Esophagus squamous epithelium (tissue), 5 donors: ENCODE data around the gene COL18A1. TPM values are rescaled to one million over a fixed set of nuclear protein-coding genes. Genes with fewer than 3 reads are reported as not detected.

ENCODE experiments used
- DNase-seq: peaks from one replicate; lab custom pipeline; 2025; lab: John Stamatoyannopoulos, UW
- H3K27ac ChIP-seq, 4 donors: fragments of 200-600 bp; sonication (generic); one replicate each; pipeline ENCODE4 v1.5.1; 2016 to 2019; ENCODE audit warnings: mild to moderate bottlenecking in 1 of 4
- H3K27me3 ChIP-seq, 4 donors: fragments of 200-600 bp; sonication (generic); 1 replicate in 3 of 4; 2 replicates in 1 of 4; pipeline versions ENCODE4 v1.5.1 to v1.6.0; 2017 to 2021; ENCODE audit warnings: antibody characterized with exemption in 1 of 4
- H3K36me3 ChIP-seq, 3 donors: fragments of 200-600 bp; sonication (generic); one replicate each; pipeline ENCODE4 v1.5.1; 2016 to 2019
- H3K4me1 ChIP-seq, 3 donors: fragments of 200-600 bp; sonication (generic); one replicate each; pipeline ENCODE4 v1.5.1; 2017 to 2019
- H3K4me3 ChIP-seq, 4 donors: fragments of 200-600 bp; sonication (generic); 1 replicate in 3 of 4; 2 replicates in 1 of 4; pipeline ENCODE4 v1.5.1; 2016 to 2019; ENCODE audit warnings: mild to moderate bottlenecking in 2 of 4, moderate library complexity in 1 of 4
- H3K9me3 ChIP-seq, 3 donors: fragments of 200-600 bp; sonication (generic); one replicate each; pipeline ENCODE4 v1.5.1; 2016 to 2019
- POLR2A ChIP-seq, 4 donors: fragments of 450-650 bp; IDR thresholded peaks; one replicate each; pipeline ENCODE4 v1.6.1; 2017; ENCODE audit warnings: antibody characterized with exemption in 4 of 4, mild to moderate bottlenecking in 4 of 4, moderate library complexity in 3 of 4
- WGBS, 2 donors: methylation state at CpG; one replicate each; pipeline ENCODE4 v1.1.5; 2018; 5-methylcytosine and 5-hydroxymethylcytosine counted together
- intact Hi-C: fragments of 100-400 bp; cut with DNase I; formaldehyde crosslinking; loops from one replicate; pipeline ENCODE4 v1.15.0; 2022
- total RNA-seq, 4 donors: library from RNA; depleted of rRNA; stranded (reverse); fragments of >200 nt; gene quantifications; one replicate each; pipeline ENCODE4 v1.1.0, GENCODE V29; 2016
- TF ChIP-seq, protein P1 (sequence below), 6 experiments: fragments of 450-650 bp in 4 of 6; fragments of 200-600 bp in 2 of 6; sonication (generic) in 2 of 6; IDR thresholded peaks; one replicate each; pipeline ENCODE4 v1.5.1; 2016 to 2019; ENCODE audit warnings: antibody characterized with exemption in 6 of 6, mild to moderate bottlenecking in 4 of 6, moderate library complexity in 4 of 6
- donor health status: DM: yes; HTN: yes; CAD: no.

The COL18A1 gene
- total RNA-seq, 4 donors from 2014 or later: 38.9 to 69.0 (median 52.5) TPM

DNA sequence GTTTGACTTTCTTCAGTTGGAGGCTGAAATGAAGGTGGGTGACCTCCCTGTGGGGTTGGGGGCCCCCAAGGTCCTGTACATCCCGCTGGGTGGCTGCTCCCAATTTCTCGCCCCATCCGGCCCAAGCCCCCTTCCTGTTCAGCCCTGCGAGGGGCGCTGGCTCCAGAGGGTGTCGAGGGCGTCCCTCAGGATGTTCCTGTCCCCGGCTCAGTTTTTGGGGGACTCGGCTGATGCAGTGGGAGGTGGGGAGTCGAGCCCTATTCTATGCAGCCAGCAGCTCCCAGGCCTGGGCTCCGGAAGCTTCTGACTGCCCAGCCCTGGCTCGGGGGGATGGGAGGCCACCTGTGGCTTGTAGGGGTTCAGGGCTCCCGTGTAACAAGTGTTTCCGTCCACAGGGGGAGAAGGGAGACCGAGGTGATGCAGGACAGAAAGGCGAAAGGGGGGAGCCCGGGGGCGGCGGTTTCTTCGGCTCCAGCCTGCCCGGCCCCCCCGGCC is 99.1 kb downstream of the COL18A1 start:
- no peaks in the 10 kb centered on the region for H3K9me3 ChIP-seq
- no peaks in the 10 kb centered on the region for H3K27me3 ChIP-seq
- intact Hi-C loops: no loop called here
- H3K36me3 ChIP-seq: peaks cover 0 to 44% (median 0%) of the 10 kb centered on the region in 3 donors
- no peak overlapping the region for H3K27ac ChIP-seq
- H3K4me1 ChIP-seq: no peaks in the 10 kb centered on the region
- H3K4me3 ChIP-seq: no peak overlapping the region
- TF ChIP-seq, protein P1, sequence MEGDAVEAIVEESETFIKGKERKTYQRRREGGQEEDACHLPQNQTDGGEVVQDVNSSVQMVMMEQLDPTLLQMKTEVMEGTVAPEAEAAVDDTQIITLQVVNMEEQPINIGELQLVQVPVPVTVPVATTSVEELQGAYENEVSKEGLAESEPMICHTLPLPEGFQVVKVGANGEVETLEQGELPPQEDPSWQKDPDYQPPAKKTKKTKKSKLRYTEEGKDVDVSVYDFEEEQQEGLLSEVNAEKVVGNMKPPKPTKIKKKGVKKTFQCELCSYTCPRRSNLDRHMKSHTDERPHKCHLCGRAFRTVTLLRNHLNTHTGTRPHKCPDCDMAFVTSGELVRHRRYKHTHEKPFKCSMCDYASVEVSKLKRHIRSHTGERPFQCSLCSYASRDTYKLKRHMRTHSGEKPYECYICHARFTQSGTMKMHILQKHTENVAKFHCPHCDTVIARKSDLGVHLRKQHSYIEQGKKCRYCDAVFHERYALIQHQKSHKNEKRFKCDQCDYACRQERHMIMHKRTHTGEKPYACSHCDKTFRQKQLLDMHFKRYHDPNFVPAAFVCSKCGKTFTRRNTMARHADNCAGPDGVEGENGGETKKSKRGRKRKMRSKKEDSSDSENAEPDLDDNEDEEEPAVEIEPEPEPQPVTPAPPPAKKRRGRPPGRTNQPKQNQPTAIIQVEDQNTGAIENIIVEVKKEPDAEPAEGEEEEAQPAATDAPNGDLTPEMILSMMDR (IDR thresholded peaks at IDR 0.05): no peak
- no peak for TF ChIP-seq POLR2A (IDR thresholded peaks at IDR 0.05)
- WGBS, 2 donors: 80 to 83% methylated on average over 2 to 3 of the region's 22 CpGs
- no peak for DNase-seq

DNA sequence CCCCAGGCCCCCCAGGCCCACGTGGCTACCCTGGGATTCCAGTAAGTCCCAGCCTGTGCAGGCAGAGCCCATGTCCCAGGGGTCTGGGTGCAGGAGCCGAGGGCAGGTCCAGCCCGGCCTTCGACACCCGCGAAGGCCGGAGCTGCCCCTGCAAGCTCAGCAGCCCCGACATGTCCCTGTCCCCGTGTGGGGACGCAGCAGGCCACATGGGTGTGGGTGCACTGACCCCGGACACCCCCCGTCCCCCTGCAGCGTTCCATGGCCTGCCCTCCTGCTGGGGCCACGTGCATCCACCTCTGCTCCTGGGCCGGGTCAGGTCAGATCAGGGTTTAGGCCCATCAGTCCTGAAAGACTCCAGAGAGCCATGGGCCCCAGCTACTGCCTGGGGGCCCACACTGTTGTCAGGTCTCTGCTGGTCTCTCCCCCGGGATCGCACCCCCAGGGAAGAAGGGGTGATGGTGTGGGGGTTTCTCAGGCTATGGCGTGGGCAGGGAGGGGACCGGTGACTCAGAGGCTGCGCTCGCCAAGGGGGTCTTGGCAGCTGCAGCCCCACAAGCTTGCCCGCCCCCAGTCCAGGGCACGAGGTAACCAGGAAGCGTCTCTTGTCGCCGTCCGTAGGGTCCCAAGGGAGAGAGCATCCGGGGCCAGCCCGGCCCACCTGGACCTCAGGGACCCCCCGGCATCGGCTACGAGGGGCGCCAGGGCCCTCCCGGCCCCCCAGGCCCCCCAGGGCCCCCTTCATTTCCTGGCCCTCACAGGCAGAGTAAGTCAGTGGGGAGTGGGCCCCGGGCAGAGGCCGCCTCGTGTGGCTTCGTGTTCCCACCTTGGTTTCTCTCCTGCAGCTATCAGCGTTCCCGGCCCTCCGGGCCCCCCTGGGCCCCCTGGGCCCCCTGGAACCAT is 99.8 kb downstream of the COL18A1 start:
- Histone ChIP-seq H3K27me3 (no peaks in the 10 kb centered on the region), H3K9me3 (no peaks in the 10 kb centered on the region), H3K27ac (no peak overlapping the region), H3K36me3 (peaks cover 0 to 45% (median 0%) of the 10 kb centered on the region in 3 donors), H3K4me3 (no peak overlapping the region), H3K4me1 (no peaks in the 10 kb centered on the region)
- DNase-seq: no peak
- TF ChIP-seq POLR2A (IDR thresholded peaks at IDR 0.05): no peak
- TF ChIP-seq, protein P1 (IDR thresholded peaks at IDR 0.05): no peak
- intact Hi-C loops: no loop called here
- WGBS, 2 donors: 88% methylated on average over 12 of the region's 41 CpGs; no CpG with 5 or more reads in 1 of the 2 donors

DNA sequence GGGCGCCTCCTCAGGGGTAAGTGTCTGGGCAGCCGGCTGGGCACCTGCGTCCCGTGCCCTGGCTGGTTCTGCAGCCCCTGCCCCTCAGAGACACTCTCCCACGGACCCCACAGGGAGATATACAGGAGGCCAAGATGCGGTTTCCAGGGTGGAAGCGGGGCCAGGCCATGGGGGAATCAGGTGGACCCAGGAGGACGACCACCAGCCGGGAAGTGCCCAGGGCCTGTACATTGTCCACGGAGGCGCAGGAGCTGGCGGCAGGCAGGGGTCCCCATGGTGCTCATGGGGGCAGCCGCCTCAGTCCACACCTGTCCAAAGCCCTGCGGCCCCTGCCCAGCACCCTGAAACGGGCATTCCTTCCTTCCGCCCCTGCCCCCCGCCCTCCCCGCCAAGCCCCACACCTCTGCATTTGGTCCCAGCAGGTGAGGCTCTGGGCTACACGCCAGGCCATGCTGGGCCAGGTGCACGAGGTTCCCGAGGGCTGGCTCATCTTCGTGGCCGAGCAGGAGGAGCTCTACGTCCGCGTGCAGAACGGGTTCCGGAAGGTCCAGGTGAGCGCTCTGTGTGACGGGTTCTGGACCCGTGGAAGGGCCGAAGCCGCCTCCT is 100.6 kb downstream of the COL18A1 start:
- intact Hi-C loops: no loop called here
- H3K9me3 ChIP-seq: no peaks in the 10 kb centered on the region
- no peaks in the 10 kb centered on the region for H3K4me1 ChIP-seq
- TF ChIP-seq, protein P1 (IDR thresholded peaks at IDR 0.05): no peak
- no peak overlapping the region for H3K4me3 ChIP-seq
- WGBS, 2 donors: 77% methylated on average over 6 of the region's 33 CpGs; no CpG with 5 or more reads in 1 of the 2 donors
- no peak overlapping the region for H3K27ac ChIP-seq
- peaks cover 0 to 52% (median 0%) of the 10 kb centered on the region in 3 donors for H3K36me3 ChIP-seq
- H3K27me3 ChIP-seq: no peaks in the 10 kb centered on the region
- DNase-seq: no peak

DNA sequence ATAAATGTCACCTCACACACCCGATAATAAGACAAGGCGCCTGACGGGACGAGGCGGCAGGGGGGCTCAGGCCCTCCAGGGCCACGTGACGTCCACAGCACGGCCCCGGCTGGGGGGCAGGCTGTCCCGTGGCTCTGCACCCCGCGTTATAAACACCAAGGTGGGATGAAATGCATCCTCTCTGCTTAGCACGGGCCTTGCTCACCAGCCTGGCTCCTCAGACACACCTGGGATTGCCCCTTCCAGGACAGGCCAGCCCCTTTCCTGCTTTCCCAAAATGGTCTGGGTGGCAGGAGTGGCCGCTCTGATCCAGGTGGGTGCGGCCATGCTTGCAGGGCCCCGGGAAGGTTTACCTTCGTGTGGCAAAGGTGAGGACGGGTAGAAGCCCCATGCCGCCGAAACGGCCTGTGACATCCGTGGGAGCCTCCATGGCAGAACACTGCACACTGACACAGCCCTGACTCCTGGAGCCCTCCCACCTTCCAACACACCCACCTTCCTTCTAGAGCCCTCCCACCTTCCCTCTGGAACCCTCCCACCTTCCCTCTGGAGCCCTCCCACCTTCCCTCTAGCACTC is 101.4 kb downstream of the COL18A1 start:
- no peaks in the 10 kb centered on the region for H3K27me3 ChIP-seq
- WGBS, 2 donors: 86 to 87% methylated on average over 8 to 17 of the region's 22 CpGs
- intact Hi-C loops: no loop called here
- H3K4me3 ChIP-seq: no peak overlapping the region
- TF ChIP-seq, protein P1 (IDR thresholded peaks at IDR 0.05): no peak
- TF ChIP-seq POLR2A (IDR thresholded peaks at IDR 0.05): no peak
- no peak overlapping the region for H3K27ac ChIP-seq
- DNase-seq: no peak
- no peaks in the 10 kb centered on the region for H3K4me1 ChIP-seq
- peaks cover 0 to 57% (median 0%) of the 10 kb centered on the region in 3 donors for H3K36me3 ChIP-seq
- H3K9me3 ChIP-seq: no peaks in the 10 kb centered on the region
